CD8-positive, alpha-beta memory T cell (primary cell): Measurements from ENCODE around the gene CTNNA2. TPM values are rescaled to one million over a fixed set of nuclear protein-coding genes. Genes with fewer than 3 reads are reported as not detected.

Source experiments
- CTCF ChIA-PET: fragments of 350-600 bp; sonication (Branson Sonifier 250); formaldehyde crosslinking; loops from one replicate; lab custom pipeline; 2021; ENCODE audit warnings: antibody characterized with exemption; lab: Charles Lee
- POLR2A ChIA-PET: fragments of 350-600 bp; sonication (Branson Sonifier 250); formaldehyde crosslinking; loops from one replicate; lab custom pipeline; 2021; ENCODE audit warnings: antibody characterized with exemption; lab: Charles Lee
- DNase-seq, 5 donors: peaks; one replicate each; pipeline versions ENCODE4 v3.0.0 to v3.0.0-alpha.2; 2020 to 2022; ENCODE audit warnings: mixed read lengths in 1 of 5
- H3K27ac ChIP-seq: one replicate; pipeline ENCODE4 v1.7.0; 2013; ENCODE audit warnings: low read depth, mild to moderate bottlenecking, low read length, moderate library complexity
- H3K27me3 ChIP-seq: 2 replicates; pipeline ENCODE4 v1.7.0; 2013; ENCODE audit warnings: low read length, mild to moderate bottlenecking; ENCODE audit not compliant: insufficient read depth, poor library complexity, severe bottlenecking
- H3K36me3 ChIP-seq: 2 replicates; pipeline ENCODE4 v1.7.0; 2013; ENCODE audit warnings: mild to moderate bottlenecking, low read length, moderate library complexity; ENCODE audit not compliant: insufficient read depth
- H3K4me1 ChIP-seq: 2 replicates; pipeline ENCODE4 v1.7.0; 2013; ENCODE audit warnings: mild to moderate bottlenecking, low read length, moderate library complexity; ENCODE audit not compliant: insufficient read depth
- H3K4me3 ChIP-seq: 2 replicates; pipeline ENCODE4 v1.7.0; 2013; ENCODE audit warnings: mild to moderate bottlenecking, low read length
- H3K9me3 ChIP-seq: 2 replicates; pipeline ENCODE4 v1.7.0; 2013; ENCODE audit warnings: mild to moderate bottlenecking, low read length
- H3K27ac Mint-ChIP-seq, 8 donors: one replicate each; pipeline ENCODE4 v1.8.0; 2020 to 2021; ENCODE audit warnings: mixed read lengths in 8 of 8, mild to moderate bottlenecking in 6 of 8, inconsistent platforms in 3 of 8, moderate library complexity in 3 of 8
- H3K27me3 Mint-ChIP-seq, 2 donors: one replicate each; pipeline ENCODE4 v1.8.0; 2020 to 2021; ENCODE audit warnings: mixed read lengths in 2 of 2, mild to moderate bottlenecking in 1 of 2, moderate library complexity in 1 of 2
- H3K36me3 Mint-ChIP-seq, 3 donors: one replicate each; pipeline ENCODE4 v1.8.0; 2020 to 2021; ENCODE audit warnings: mixed read lengths in 3 of 3, inconsistent platforms in 1 of 3, mild to moderate bottlenecking in 1 of 3
- H3K4me1 Mint-ChIP-seq, 3 donors: one replicate each; pipeline ENCODE4 v1.8.0; 2020 to 2021; ENCODE audit warnings: mixed read lengths in 3 of 3, inconsistent platforms in 1 of 3, mild to moderate bottlenecking in 1 of 3
- H3K4me3 Mint-ChIP-seq, 7 donors: one replicate each; pipeline ENCODE4 v1.8.0; 2020 to 2021; ENCODE audit warnings: mixed read lengths in 7 of 7, mild to moderate bottlenecking in 6 of 7, moderate library complexity in 4 of 7, inconsistent platforms in 2 of 7
- H3K9me3 Mint-ChIP-seq, 5 donors: one replicate each; pipeline ENCODE4 v1.8.0; 2020 to 2022; ENCODE audit warnings: mixed read lengths in 5 of 5, mild to moderate bottlenecking in 3 of 5, moderate library complexity in 2 of 5, inconsistent platforms in 1 of 5
- polyA plus RNA-seq: library from polyadenylated mRNA; unstranded; fragments of 300-500 nt; fragmentation: Illumina TruSeq; gene quantifications from one replicate; pipeline ENCODE4 v1.2.3, GENCODE V29; 2021
- total RNA-seq, 2 experiments: library from RNA; stranded (reverse); gene quantifications; one replicate each; pipeline ENCODE4 v1.2.3, GENCODE V29; 2021

CTNNA2 gene
- total and polyA plus RNA-seq, 3 experiments from 2014 or later: not detected

GRCh38 chr2:79909521-79909920 is 396.7 kb downstream of the CTNNA2 start:
- H3K4me1 ChIP-seq: no peaks in the 10 kb centered on the region
- H3K27me3 Mint-ChIP-seq: peaks cover 0 to 1% of the 10 kb centered on the region in 2 donors
- H3K27ac Mint-ChIP-seq: peak overlapping the region in 1 of 8 donors; percentile 22
- no peak overlapping the region for H3K27ac ChIP-seq
- H3K4me3 ChIP-seq: no peak overlapping the region
- POLR2A ChIA-PET: no interaction called here
- H3K9me3 Mint-ChIP-seq: peaks cover 0 to 7% (median 5%) of the 10 kb centered on the region in 5 donors
- H3K4me3 Mint-ChIP-seq: no peak overlapping the region
- H3K4me1 Mint-ChIP-seq: no peaks in the 10 kb centered on the region
- H3K36me3 Mint-ChIP-seq: no peaks in the 10 kb centered on the region
- no peaks in the 10 kb centered on the region for H3K27me3 ChIP-seq
- CTCF ChIA-PET: no interaction called here
- no peaks in the 10 kb centered on the region for H3K9me3 ChIP-seq
- DNase-seq: no peak
- no peaks in the 10 kb centered on the region for H3K36me3 ChIP-seq

GRCh38 chr2:79910643-79911042 is 397.8 kb downstream of the CTNNA2 start:
- Mint-ChIP-seq H3K4me1 (no peaks in the 10 kb centered on the region), H3K4me3 (no peak overlapping the region), H3K27me3 (peaks cover 0 to 1% of the 10 kb centered on the region in 2 donors), H3K36me3 (no peaks in the 10 kb centered on the region), H3K9me3 (peaks cover 0 to 5% (median 4%) of the 10 kb centered on the region in 5 donors), H3K27ac (no peak overlapping the region)
- CTCF ChIA-PET: no interaction called here
- Histone ChIP-seq H3K36me3 (no peaks in the 10 kb centered on the region), H3K4me1 (no peaks in the 10 kb centered on the region), H3K27me3 (no peaks in the 10 kb centered on the region), H3K27ac (no peak overlapping the region), H3K9me3 (no peaks in the 10 kb centered on the region), H3K4me3 (no peak overlapping the region)
- POLR2A ChIA-PET: no interaction called here
- DNase-seq: no peak

GRCh38 chr2:79915455-79915854 is 402.6 kb downstream of the CTNNA2 start:
- CTCF ChIA-PET: no interaction called here
- Histone ChIP-seq H3K27ac (no peak overlapping the region), H3K4me1 (no peaks in the 10 kb centered on the region), H3K27me3 (no peaks in the 10 kb centered on the region), H3K4me3 (no peak overlapping the region), H3K36me3 (no peaks in the 10 kb centered on the region), H3K9me3 (no peaks in the 10 kb centered on the region)
- Mint-ChIP-seq H3K27ac (no peak overlapping the region), H3K9me3 (peaks cover 1 to 11% (median 6%) of the 10 kb centered on the region in 5 donors), H3K36me3 (no peaks in the 10 kb centered on the region), H3K27me3 (no peaks in the 10 kb centered on the region), H3K4me1 (no peaks in the 10 kb centered on the region), H3K4me3 (no peak overlapping the region)
- no peak for DNase-seq
- POLR2A ChIA-PET: no interaction called here

GRCh38 chr2:79916285-79916684 is 403.4 kb downstream of the CTNNA2 start:
- POLR2A ChIA-PET: no interaction called here
- Histone ChIP-seq H3K9me3 (no peaks in the 10 kb centered on the region), H3K27me3 (no peaks in the 10 kb centered on the region), H3K27ac (no peak overlapping the region), H3K36me3 (no peaks in the 10 kb centered on the region), H3K4me3 (no peak overlapping the region), H3K4me1 (no peaks in the 10 kb centered on the region)
- no peaks in the 10 kb centered on the region for H3K4me1 Mint-ChIP-seq
- H3K36me3 Mint-ChIP-seq: no peaks in the 10 kb centered on the region
- CTCF ChIA-PET: no interaction called here
- no peak overlapping the region for H3K27ac Mint-ChIP-seq
- H3K27me3 Mint-ChIP-seq: no peaks in the 10 kb centered on the region
- no peak overlapping the region for H3K4me3 Mint-ChIP-seq
- DNase-seq: no peak
- H3K9me3 Mint-ChIP-seq: peaks cover 1 to 11% (median 6%) of the 10 kb centered on the region in 5 donors

GRCh38 chr2:79920512-79921076 is 407.7 kb downstream of the CTNNA2 start:
- ChIA-PET CTCF (no interaction called here), POLR2A (no interaction called here)
- no peak overlapping the region for H3K4me3 Mint-ChIP-seq
- H3K9me3 Mint-ChIP-seq: peaks cover 0 to 17% (median 8%) of the 10 kb centered on the region in 5 donors
- H3K9me3 ChIP-seq: no peaks in the 10 kb centered on the region
- no peak overlapping the region for H3K27ac ChIP-seq
- H3K4me1 Mint-ChIP-seq: no peaks in the 10 kb centered on the region
- DNase-seq: no peak
- no peaks in the 10 kb centered on the region for H3K27me3 ChIP-seq
- no peak overlapping the region for H3K27ac Mint-ChIP-seq
- no peaks in the 10 kb centered on the region for H3K36me3 Mint-ChIP-seq
- H3K36me3 ChIP-seq: no peaks in the 10 kb centered on the region
- no peaks in the 10 kb centered on the region for H3K27me3 Mint-ChIP-seq
- no peaks in the 10 kb centered on the region for H3K4me1 ChIP-seq
- no peak overlapping the region for H3K4me3 ChIP-seq

DNA sequence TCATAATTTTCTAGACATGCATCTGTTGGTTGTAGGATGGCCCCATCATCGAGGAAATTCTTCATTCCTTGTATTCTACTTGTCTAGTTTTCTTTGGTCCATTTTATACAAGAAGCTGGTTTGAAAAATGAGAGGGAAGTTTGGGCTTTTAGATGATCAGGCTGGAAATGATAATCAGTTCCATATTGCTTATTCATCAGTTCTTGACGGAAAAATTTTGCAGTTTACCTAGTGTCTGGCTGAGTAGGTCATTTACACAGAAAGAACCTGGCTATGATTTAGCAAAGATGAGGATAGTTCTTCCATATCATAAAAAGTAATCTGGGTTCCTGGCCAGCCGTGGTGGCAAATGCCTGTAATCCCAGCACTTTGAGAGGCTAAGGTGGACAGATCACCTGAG is 416.8 kb downstream of the CTNNA2 start:
- DNase-seq: no peak
- POLR2A ChIA-PET: no interaction called here
- no peaks in the 10 kb centered on the region for H3K27me3 Mint-ChIP-seq

GRCh38 chr2:79935046-79935732 is 422.3 kb downstream of the CTNNA2 start:
- Histone ChIP-seq H3K27ac (no peak overlapping the region), H3K27me3 (no peaks in the 10 kb centered on the region), H3K9me3 (no peaks in the 10 kb centered on the region), H3K4me1 (no peaks in the 10 kb centered on the region), H3K4me3 (no peak overlapping the region), H3K36me3 (no peaks in the 10 kb centered on the region)
- Mint-ChIP-seq H3K4me1 (no peaks in the 10 kb centered on the region), H3K36me3 (peaks cover 0 to 1% (median 0%) of the 10 kb centered on the region in 3 donors), H3K4me3 (no peak overlapping the region), H3K9me3 (peaks cover 3 to 15% (median 9%) of the 10 kb centered on the region in 5 donors), H3K27ac (no peak overlapping the region), H3K27me3 (no peaks in the 10 kb centered on the region)
- POLR2A ChIA-PET: no interaction called here
- DNase-seq: no peak
- CTCF ChIA-PET: no interaction called here

More for the DNA sequence above, 416.8 kb downstream of the CTNNA2 start:
- Histone ChIP-seq H3K4me1 (no peaks in the 10 kb centered on the region), H3K27me3 (no peaks in the 10 kb centered on the region), H3K4me3 (no peak overlapping the region), H3K9me3 (no peaks in the 10 kb centered on the region), H3K27ac (no peak overlapping the region), H3K36me3 (no peaks in the 10 kb centered on the region)
- Mint-ChIP-seq H3K4me3 (no peak overlapping the region), H3K9me3 (peaks cover 0 to 19% (median 3%) of the 10 kb centered on the region in 5 donors), H3K27ac (no peak overlapping the region), H3K36me3 (no peaks in the 10 kb centered on the region), H3K4me1 (no peaks in the 10 kb centered on the region)
- CTCF ChIA-PET: no interaction called here

DNA sequence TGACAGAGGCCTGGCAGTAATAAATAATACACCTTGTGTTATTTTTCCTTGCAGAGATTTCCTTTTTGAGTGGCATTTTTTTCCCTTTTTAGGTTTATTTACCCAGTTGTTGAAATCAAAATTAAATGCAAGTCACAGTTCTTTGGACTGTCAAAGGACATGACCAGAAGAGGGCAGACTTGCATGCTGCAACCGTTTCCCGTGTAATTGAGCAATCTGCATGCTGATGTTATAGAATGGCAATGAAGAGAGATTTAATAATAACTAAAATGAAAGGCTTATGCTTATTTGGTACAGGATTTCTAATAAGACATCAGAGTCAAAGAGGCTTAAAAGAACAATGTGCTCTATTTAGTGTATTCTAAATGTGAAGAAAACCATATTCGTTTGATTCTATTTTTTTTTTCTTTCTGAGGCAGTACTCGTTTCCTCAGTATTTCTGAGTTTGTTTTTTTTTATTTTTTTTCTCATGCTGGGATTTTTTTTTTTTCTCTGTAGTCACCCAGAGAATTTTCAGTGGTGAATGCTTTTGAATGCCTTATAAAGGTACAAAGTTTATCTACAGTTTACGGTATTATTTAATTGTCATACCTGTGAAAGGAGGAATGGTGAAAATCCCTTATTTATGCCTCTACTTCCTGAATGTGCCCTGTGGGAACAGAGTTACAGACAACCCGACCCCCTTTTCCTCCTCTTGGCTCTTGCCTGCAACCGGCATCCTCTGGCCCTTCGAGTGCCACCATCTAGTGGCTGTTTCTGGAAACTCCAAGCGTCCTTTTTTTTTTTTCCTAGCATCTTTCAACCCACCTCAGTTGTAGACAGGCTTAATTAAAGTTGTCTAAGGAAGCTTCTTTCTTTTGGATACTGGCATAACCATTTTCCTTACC is 423.2 kb downstream of the CTNNA2 start:
- POLR2A ChIA-PET: no interaction called here
- peaks cover 0 to 1% (median 0%) of the 10 kb centered on the region in 3 donors for H3K36me3 Mint-ChIP-seq
- no peaks in the 10 kb centered on the region for H3K4me1 Mint-ChIP-seq
- DNase-seq: no peak
- no peak overlapping the region for H3K4me3 ChIP-seq
- CTCF ChIA-PET: no interaction called here
- no peaks in the 10 kb centered on the region for H3K4me1 ChIP-seq
- no peaks in the 10 kb centered on the region for H3K27me3 ChIP-seq
- no peaks in the 10 kb centered on the region for H3K36me3 ChIP-seq
- no peaks in the 10 kb centered on the region for H3K9me3 ChIP-seq
- H3K9me3 Mint-ChIP-seq: peaks cover 4 to 14% (median 10%) of the 10 kb centered on the region in 5 donors
- no peak overlapping the region for H3K27ac ChIP-seq
- no peak overlapping the region for H3K27ac Mint-ChIP-seq
- H3K27me3 Mint-ChIP-seq: no peaks in the 10 kb centered on the region
- H3K4me3 Mint-ChIP-seq: no peak overlapping the region
